Brain microvascular endothelial cell (primary cell): Measurements from ENCODE around the gene BIRC6.
"Not testable (repeated sequence)": the region's sequence is repeated elsewhere in the genome, so short reads cannot be mapped to it uniquely, and the experiment has no call there.

ENCODE experiments used
- DNase-seq: peaks from one replicate; pipeline ENCODE4 v3.0.0-alpha.2; 2020
- H3K27ac ChIP-seq: fragments of 250-450 bp; sonication (Bioruptor Pico); 2 replicates; pipeline ENCODE4 v1.5.1; 2020; ENCODE audit warnings: mild to moderate bottlenecking, moderate library complexity
- H3K27me3 ChIP-seq: fragments of 250-450 bp; sonication (Bioruptor Pico); replicated peaks from 2 replicates; pipeline ENCODE4 v1.5.1; 2020; ENCODE audit warnings: mild to moderate bottlenecking
- H3K36me3 ChIP-seq: fragments of 250-450 bp; sonication (Bioruptor Pico); replicated peaks from 2 replicates; pipeline ENCODE4 v1.5.1; 2020; ENCODE audit warnings: mild to moderate bottlenecking
- H3K4me3 ChIP-seq: 2 replicates; pipeline ENCODE4 v1.5.1; 2011; ENCODE audit warnings: low read depth, mild to moderate bottlenecking, control low read depth, low read length, moderate library complexity
- CTCF ChIP-seq: IDR thresholded peaks from 2 replicates; pipeline ENCODE4 v1.5.1; 2011; ENCODE audit warnings: low read depth, mild to moderate bottlenecking, moderate library complexity, low read length, control low read depth, inconsistent platforms; ENCODE audit errors: missing control alignments
- in situ Hi-C: cut with HindIII; loops from 2 replicates; pipeline ENCODE4 v1.10.0; 2017; ENCODE audit warnings: low sequenced_read_pairs, low pct_ligation_motif_present

Gene BIRC6

GRCh38 chr2:32627441-32627813 lies 270.6 kb downstream of the BIRC6 start:
- in situ Hi-C loops: no loop called here
- Histone ChIP-seq H3K27ac (peak overlapping the region; percentile 6), H3K36me3 (no peaks in the 10 kb centered on the region), H3K27me3 (no peaks in the 10 kb centered on the region), H3K4me3 (peak overlapping the region; percentile 99)
- peak; percentile 59 for DNase-seq
- TF ChIP-seq CTCF: peak; percentile 55

- Histone ChIP-seq H3K4me3 (peak within 1 kb of the TSS; percentile 99), H3K36me3 (no peaks in the 10 kb centered on the region), H3K27me3 (no peaks in the 10 kb centered on the region), H3K27ac (peak within 1 kb of the TSS; percentile 45)
- in situ Hi-C loops: no loop called here
- no peak for TF ChIP-seq CTCF
- DNase-seq: peak; percentile 96
Measured at GRCh38 chr2:32627814-32628579, 271.2 kb downstream of the BIRC6 start, which contains the start of gene TTC27. Gene TTC27, plus strand, starts transcription at chr2:32628050. Its CDS starts 243 bp downstream, at chr2:32628293.

- in situ Hi-C loops: no loop called here
- peak overlapping the region; percentile 9 for H3K27ac ChIP-seq
- H3K4me3 ChIP-seq: no peak overlapping the region
- DNase-seq: peak; percentile 84
- no peak for TF ChIP-seq CTCF
- peaks cover 19% of the 10 kb centered on the region for H3K36me3 ChIP-seq
- no peaks in the 10 kb centered on the region for H3K27me3 ChIP-seq
Measured at GRCh38 chr2:32632089-32632488, 275.3 kb downstream of the BIRC6 start.

- H3K36me3 ChIP-seq: peaks cover 19% of the 10 kb centered on the region
- in situ Hi-C loops: no loop called here
- no peak for DNase-seq
Measured at GRCh38 chr2:32633040-32633439, 276.2 kb downstream of the BIRC6 start.

GRCh38 chr2:32638548-32638947 lies 281.7 kb downstream of the BIRC6 start:
- H3K27ac ChIP-seq, in situ Hi-C loops, DNase-seq, H3K4me3 ChIP-seq, H3K27me3 ChIP-seq: not testable (repeated sequence)
- peaks cover 30% of the 10 kb centered on the region for H3K36me3 ChIP-seq

More at GRCh38 chr2:32633040-32633439, 276.2 kb downstream of the BIRC6 start:
- Histone ChIP-seq H3K27me3 (no peaks in the 10 kb centered on the region), H3K27ac (no peak overlapping the region), H3K4me3 (no peak overlapping the region)
- TF ChIP-seq CTCF: no peak

GRCh38 chr2:32641180-32641579 lies 284.4 kb downstream of the BIRC6 start:
- H3K36me3 ChIP-seq: peaks cover 16% of the 10 kb centered on the region
- in situ Hi-C loops: no loop called here
- no peak overlapping the region for H3K4me3 ChIP-seq
- H3K27ac ChIP-seq: no peak overlapping the region
- no peaks in the 10 kb centered on the region for H3K27me3 ChIP-seq
- no peak for DNase-seq
- no peak for TF ChIP-seq CTCF
